DOHH2 (cell line): ENCODE results near the gene COL2A1.

ENCODE experiments used
- H3F3A ChIP-seq: fragments of 200-600 bp; sonication (generic), shearing (Covaris generic); 2 replicates; pipeline ENCODE4 v1.6.0; 2016; ENCODE audit warnings: antibody characterized with exemption, mild to moderate bottlenecking; ENCODE audit not compliant: control insufficient read depth, insufficient read depth
- H3K27ac ChIP-seq: fragments of 200-600 bp; sonication (generic); 2 replicates; pipeline ENCODE4 v1.5.1; 2014; ENCODE audit warnings: low read depth, mild to moderate bottlenecking, low read length, moderate library complexity
- H3K27me3 ChIP-seq: fragments of 200-600 bp; sonication (generic); 2 replicates; pipeline ENCODE4 v1.6.1; 2014; ENCODE audit warnings: mild to moderate bottlenecking, low read length, mixed read lengths; ENCODE audit not compliant: control insufficient read depth
- H3K36me3 ChIP-seq: fragments of 200-600 bp; sonication (generic); 2 replicates; pipeline ENCODE4 v1.6.1; 2014; ENCODE audit warnings: mild to moderate bottlenecking, low read length, moderate library complexity, mixed read lengths; ENCODE audit not compliant: control insufficient read depth
- H3K4me1 ChIP-seq: fragments of 200-600 bp; sonication (generic); 2 replicates; pipeline ENCODE4 v1.6.1; 2014; ENCODE audit warnings: mild to moderate bottlenecking, low read length, mixed read lengths; ENCODE audit not compliant: control insufficient read depth
- H3K4me2 ChIP-seq: fragments of 200-600 bp; sonication (generic); 2 replicates; pipeline ENCODE4 v1.6.0; 2014; ENCODE audit warnings: mild to moderate bottlenecking, low read length, moderate library complexity
- H3K4me3 ChIP-seq: fragments of 200-600 bp; sonication (generic); 2 replicates; pipeline ENCODE4 v1.5.1; 2014; ENCODE audit warnings: mild to moderate bottlenecking, low read length, mixed read lengths
- H3K79me2 ChIP-seq: fragments of 200-600 bp; sonication (generic); 2 replicates; pipeline ENCODE4 v1.6.1; 2014; ENCODE audit warnings: mild to moderate bottlenecking, low read length, mixed read lengths; ENCODE audit not compliant: control insufficient read depth
- H3K9me2 ChIP-seq: fragments of 200-600 bp; sonication (generic); replicated peaks from 2 replicates; pipeline ENCODE4 v1.6.1; 2014; ENCODE audit warnings: mild to moderate bottlenecking, low read length, mixed read lengths; ENCODE audit not compliant: control insufficient read depth
- H3K9me3 ChIP-seq: fragments of 200-600 bp; sonication (generic); 2 replicates; pipeline ENCODE4 v1.6.1; 2014; ENCODE audit warnings: antibody characterized with exemption, low read length, mixed read lengths; ENCODE audit not compliant: control insufficient read depth, insufficient read depth
- H4K20me1 ChIP-seq: fragments of 200-600 bp; sonication (generic); 2 replicates; pipeline ENCODE4 v1.6.0; 2014; ENCODE audit warnings: low read depth, mild to moderate bottlenecking, antibody characterized with exemption, low read length, moderate library complexity; ENCODE audit not compliant: control insufficient read depth, insufficient read depth
- CTCF ChIP-seq: fragments of 200-600 bp; sonication (generic); IDR thresholded peaks from one replicate; pipeline ENCODE4 v1.5.1; 2014; ENCODE audit warnings: antibody characterized with exemption, mild to moderate bottlenecking, low read depth, low read length; ENCODE audit not compliant: poor library complexity, severe bottlenecking
- EZH2phosphoT487 ChIP-seq: fragments of 200-600 bp; sonication (generic); IDR thresholded peaks from 2 replicates; pipeline ENCODE4 v1.6.1; 2017; ENCODE audit warnings: borderline replicate concordance, mild to moderate bottlenecking, antibody characterized with exemption, low read length, moderate library complexity, mixed read lengths

The COL2A1 gene

DNA sequence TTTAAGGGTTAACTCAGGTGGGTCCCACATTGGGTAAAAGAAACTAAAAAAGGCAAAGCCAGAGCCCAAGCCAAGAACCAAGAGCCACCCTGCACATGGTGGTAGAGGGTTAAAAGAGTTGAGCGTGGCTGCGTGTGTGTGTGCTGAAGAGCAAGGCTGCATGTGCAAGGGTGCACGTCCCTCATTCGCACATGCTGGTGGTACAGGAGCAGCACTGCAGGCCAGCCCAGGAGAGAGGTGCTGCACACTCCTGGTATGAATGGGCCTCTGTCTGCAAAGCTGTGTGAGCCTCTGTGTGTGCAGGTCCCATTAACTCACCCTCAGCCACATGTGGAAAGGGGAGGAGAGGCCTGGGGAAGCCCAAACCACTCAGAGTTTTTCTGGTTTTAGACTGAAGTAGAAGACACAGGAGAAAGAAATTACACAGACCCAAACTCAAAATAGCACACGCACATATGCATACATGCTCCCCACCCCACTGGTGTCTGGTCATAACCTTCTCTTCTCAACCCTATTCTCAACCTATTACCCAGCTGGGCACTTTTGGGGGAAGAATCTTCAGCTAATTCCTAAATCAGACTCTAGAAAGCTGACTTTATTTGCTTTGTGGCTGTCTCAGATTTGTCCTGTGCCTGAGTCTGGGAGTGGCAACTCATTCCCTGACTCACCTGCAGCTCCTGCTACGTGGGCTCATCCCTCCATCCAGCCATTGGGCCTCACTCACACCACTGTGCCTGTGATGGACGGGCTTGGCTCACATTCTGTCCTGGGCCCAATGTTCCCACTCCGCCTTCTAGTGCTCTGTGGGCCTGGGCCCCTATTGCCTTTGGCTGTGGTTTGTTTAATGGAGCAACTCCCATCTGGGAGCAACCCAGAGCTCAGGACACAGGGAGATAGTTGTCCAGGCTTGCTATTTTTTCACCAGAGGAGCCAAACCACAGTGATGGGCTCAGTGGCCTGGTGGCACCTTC lies 30.8 kb upstream of the COL2A1 start:
- no peak overlapping the region for H3K27ac ChIP-seq
- H3K79me2 ChIP-seq = no peaks in the 10 kb centered on the region
- H3K4me1 ChIP-seq = peaks cover 14% of the 10 kb centered on the region; the same call in 1 of the 2 replicates
- no peaks in the 10 kb centered on the region for H3K36me3 ChIP-seq
- no peaks in the 10 kb centered on the region for H3K27me3 ChIP-seq
- TF ChIP-seq CTCF (no peak), EZH2phosphoT487 (no peak)
- no peak overlapping the region for H3K4me3 ChIP-seq
- H4K20me1 ChIP-seq = no peaks in the 10 kb centered on the region
- H3F3A ChIP-seq = no peaks in the 10 kb centered on the region
- H3K9me2 ChIP-seq = no peaks in the 10 kb centered on the region
- no peak overlapping the region for H3K4me2 ChIP-seq
- H3K9me3 ChIP-seq = no peaks in the 10 kb centered on the region

DNA sequence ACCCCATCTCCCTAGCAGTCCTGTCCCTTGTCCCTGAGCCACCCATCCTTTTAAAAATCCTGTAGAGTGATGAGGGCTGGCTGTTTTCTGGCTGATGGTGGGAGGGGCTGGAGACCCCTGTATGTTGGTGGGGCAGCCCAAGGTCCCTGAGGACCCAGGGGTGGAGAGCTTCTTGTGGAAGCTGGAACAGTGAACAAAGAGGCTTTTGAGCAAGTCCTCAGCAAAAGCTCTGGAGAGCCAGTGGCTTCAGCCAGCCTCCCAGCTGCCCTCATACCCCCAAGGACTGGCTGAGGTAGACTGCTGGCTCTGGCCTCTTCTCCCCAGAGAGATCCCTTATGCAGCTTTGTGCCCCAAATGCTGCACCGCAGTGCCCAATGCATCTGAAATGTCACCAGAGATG lies 29.2 kb upstream of the COL2A1 start:
- no peak overlapping the region for H3K4me2 ChIP-seq
- no peaks in the 10 kb centered on the region for H3K79me2 ChIP-seq
- no peak overlapping the region for H3K27ac ChIP-seq
- no peak for TF ChIP-seq CTCF
- no peak for TF ChIP-seq EZH2phosphoT487
- no peaks in the 10 kb centered on the region for H4K20me1 ChIP-seq
- peaks cover 9% of the 10 kb centered on the region; the same call in 1 of the 2 replicates for H3K4me1 ChIP-seq
- no peaks in the 10 kb centered on the region for H3K9me3 ChIP-seq
- H3K9me2 ChIP-seq = no peaks in the 10 kb centered on the region
- H3K27me3 ChIP-seq = no peaks in the 10 kb centered on the region
- H3K36me3 ChIP-seq = no peaks in the 10 kb centered on the region
- H3F3A ChIP-seq = no peaks in the 10 kb centered on the region
- no peak overlapping the region for H3K4me3 ChIP-seq

- Histone ChIP-seq H3K27me3 (no peaks in the 10 kb centered on the region), H3K9me3 (no peaks in the 10 kb centered on the region), H3K9me2 (no peaks in the 10 kb centered on the region), H3K36me3 (no peaks in the 10 kb centered on the region), H3F3A (no peaks in the 10 kb centered on the region), H3K4me1 (peaks cover 5% of the 10 kb centered on the region; the same call in 1 of the 2 replicates), H3K4me2 (no peak overlapping the region), H4K20me1 (no peaks in the 10 kb centered on the region), H3K79me2 (no peaks in the 10 kb centered on the region), H3K4me3 (no peak overlapping the region), H3K27ac (no peak overlapping the region)
- TF ChIP-seq EZH2phosphoT487 = no peak
- no peak for TF ChIP-seq CTCF
These were observed 28.3 kb upstream of the COL2A1 start for GRCh38 chr12:48032597-48032996.
